Activated naive CD8-positive, alpha-beta T cell treated with anti-CD3 and anti-CD28 coated beads, Interleukin-2, amount 50 U/mL, for 16 hours (primary cell): Measurements from ENCODE around the gene GBP1.
"Not testable (repeated sequence)": the region's sequence is repeated elsewhere in the genome, so short reads cannot be mapped to it uniquely, and the experiment has no call there.

ENCODE experiments used
- DNase-seq: peaks from one replicate; pipeline ENCODE4 v3.0.0-alpha.2; 2020; ENCODE audit warnings: low read depth, low spot score

Gene GBP1

GRCh38 chr1:89065079-89065868 is at the start of gene GBP1:
GBP1 (minus strand) TSS chr1:89065208; CDS start chr1:89063234, 1,974 bp downstream.
- DNase-seq = no peak

- DNase-seq = no peak
These were observed 49.7 kb upstream of the GBP1 start for GRCh38 chr1:89114662-89115061.

GRCh38 chr1:89112871-89113613 is 48.0 kb upstream of the GBP1 start:
- DNase-seq = no peak

- no peak for DNase-seq
These were observed 39.7 kb upstream of the GBP1 start for GRCh38 chr1:89104687-89105086.

GRCh38 chr1:89104147-89104546 is 39.1 kb upstream of the GBP1 start:
- DNase-seq = no peak

- DNase-seq = no peak
These were observed 37.0 kb upstream of the GBP1 start for GRCh38 chr1:89102021-89102420.

- no peak for DNase-seq
These were observed 35.4 kb upstream of the GBP1 start for GRCh38 chr1:89100412-89100811.

GRCh38 chr1:89098857-89099256 is 33.8 kb upstream of the GBP1 start:
- no peak for DNase-seq

- DNase-seq = no peak
These were observed 30.7 kb upstream of the GBP1 start for GRCh38 chr1:89095737-89096136.

- no peak for DNase-seq
These were observed 25.0 kb upstream of the GBP1 start for GRCh38 chr1:89089962-89090361.

GRCh38 chr1:89088572-89088971 is 23.6 kb upstream of the GBP1 start:
- no peak for DNase-seq

- DNase-seq = no peak
These were observed 22.2 kb upstream of the GBP1 start for GRCh38 chr1:89087241-89087640.

- peak; percentile 11 for DNase-seq
These were observed 20.8 kb upstream of the GBP1 start for GRCh38 chr1:89085781-89086180.

GRCh38 chr1:89081005-89081404 is 16.0 kb upstream of the GBP1 start:
- no peak for DNase-seq

- DNase-seq = not testable (repeated sequence)
These were observed 15.1 kb upstream of the GBP1 start for GRCh38 chr1:89080068-89080467.

GRCh38 chr1:89072466-89073065 is 7.6 kb upstream of the GBP1 start:
- not testable (repeated sequence) for DNase-seq

GRCh38 chr1:89070509-89070908 is 5.5 kb upstream of the GBP1 start:
- no peak for DNase-seq

- no peak for DNase-seq
These were observed 4.9 kb upstream of the GBP1 start for GRCh38 chr1:89069951-89070350.

GRCh38 chr1:89068291-89068690 is 3.3 kb upstream of the GBP1 start:
- DNase-seq = no peak

GRCh38 chr1:89064632-89065031 is 376 bp downstream of the GBP1 start:
- no peak for DNase-seq

GRCh38 chr1:89063094-89063493 is 1.9 kb downstream of the GBP1 start:
- DNase-seq = no peak

GRCh38 chr1:89060091-89060490 is 4.9 kb downstream of the GBP1 start:
- DNase-seq = no peak

- DNase-seq = no peak
These were observed 13.1 kb downstream of the GBP1 start for GRCh38 chr1:89051955-89052312.
